Hepatocyte (in vitro differentiated cells): ENCODE results near the gene S100A6. TPM values are rescaled to one million over a fixed set of nuclear protein-coding genes. Genes with fewer than 3 reads are reported as not detected.

Experiments used
- DNase-seq: peaks from one replicate; pipeline ENCODE4 v3.0.0-alpha.2; 2016; ENCODE audit warnings: low spot score
- H2AFZ ChIP-seq: fragments of 200-600 bp; sonication (generic); 2 replicates; pipeline ENCODE4 v1.6.0; 2016; ENCODE audit warnings: antibody characterized with exemption, mild to moderate bottlenecking
- H3K27ac ChIP-seq: fragments of 200-600 bp; sonication (generic); 2 replicates; pipeline ENCODE4 v1.5.1; 2016; ENCODE audit warnings: mild to moderate bottlenecking
- H3K27me3 ChIP-seq: fragments of 200-600 bp; sonication (generic); 2 replicates; pipeline ENCODE4 v1.6.1; 2016
- H3K36me3 ChIP-seq: fragments of 200-600 bp; sonication (generic); replicated peaks from 2 replicates; pipeline ENCODE4 v1.5.1; 2016; ENCODE audit warnings: low read depth; ENCODE audit not compliant: insufficient read depth
- H3K4me1 ChIP-seq: fragments of 200-600 bp; sonication (generic); 2 replicates; pipeline ENCODE4 v1.5.1; 2016; ENCODE audit warnings: mild to moderate bottlenecking, moderate library complexity; ENCODE audit not compliant: insufficient read depth
- H3K4me2 ChIP-seq: fragments of 200-600 bp; sonication (generic); 2 replicates; pipeline ENCODE4 v1.6.0; 2016
- H3K4me3 ChIP-seq: fragments of 200-600 bp; sonication (generic); 2 replicates; pipeline ENCODE4 v1.5.1; 2016; ENCODE audit warnings: mild to moderate bottlenecking
- H3K79me2 ChIP-seq: fragments of 200-600 bp; sonication (generic); 2 replicates; pipeline ENCODE4 v1.6.0; 2017; ENCODE audit warnings: mild to moderate bottlenecking
- H3K9me2 ChIP-seq: fragments of 200-600 bp; sonication (generic); replicated peaks from 2 replicates; pipeline ENCODE4 v1.6.0; 2017; ENCODE audit warnings: mild to moderate bottlenecking; ENCODE audit not compliant: insufficient read depth
- H3K9me3 ChIP-seq: fragments of 200-600 bp; sonication (generic); 2 replicates; pipeline ENCODE4 v1.5.1; 2016; ENCODE audit warnings: low read depth, mild to moderate bottlenecking
- H4K20me1 ChIP-seq: fragments of 200-600 bp; sonication (generic); 2 replicates; pipeline ENCODE4 v1.6.0; 2016; ENCODE audit warnings: mild to moderate bottlenecking; ENCODE audit not compliant: insufficient read depth, poor library complexity, severe bottlenecking
- EZH2 ChIP-seq: fragments of 200-600 bp; sonication (generic); IDR thresholded peaks from 2 replicates; pipeline ENCODE4 v1.6.1; 2016; ENCODE audit warnings: antibody characterized with exemption, mild to moderate bottlenecking, borderline replicate concordance
- EZH2phosphoT487 ChIP-seq: fragments of 200-600 bp; sonication (generic); IDR thresholded peaks from one replicate; pipeline ENCODE4 v1.6.1; 2018; ENCODE audit warnings: antibody characterized with exemption, mild to moderate bottlenecking, low read depth, moderate library complexity; ENCODE audit not compliant: unreplicated experiment, severe bottlenecking
- WGBS: methylation state at CpG from one replicate; pipeline ENCODE4 v1.1.6; 2016; ENCODE audit warnings: low lambda C conversion rate; ENCODE audit errors: missing lambda C conversion rate; 5-methylcytosine and 5-hydroxymethylcytosine counted together
- polyA plus RNA-seq: library from polyadenylated mRNA; unstranded; fragments of >200 nt; fragmentation: Nextera tagmentation; extraction: Ambion mirVana; gene quantifications from 2 replicates; pipeline ENCODE4 v1.2.1, GENCODE V29; 2016
- total RNA-seq: library from RNA; depleted of rRNA; stranded (reverse); fragments of >200 nt; gene quantifications from 2 replicates; pipeline ENCODE4 v1.2.3, GENCODE V29; 2014
- TF ChIP-seq, protein P1 (sequence below): fragments of 200-600 bp; sonication (generic); IDR thresholded peaks from 2 replicates; pipeline ENCODE4 v1.5.1; 2016; ENCODE audit warnings: antibody characterized with exemption, mild to moderate bottlenecking; ENCODE audit not compliant: poor library complexity

S100A6 gene
- total and polyA plus RNA-seq, 2 experiments from 2014 or later, result 173 to 657 TPM

DNA sequence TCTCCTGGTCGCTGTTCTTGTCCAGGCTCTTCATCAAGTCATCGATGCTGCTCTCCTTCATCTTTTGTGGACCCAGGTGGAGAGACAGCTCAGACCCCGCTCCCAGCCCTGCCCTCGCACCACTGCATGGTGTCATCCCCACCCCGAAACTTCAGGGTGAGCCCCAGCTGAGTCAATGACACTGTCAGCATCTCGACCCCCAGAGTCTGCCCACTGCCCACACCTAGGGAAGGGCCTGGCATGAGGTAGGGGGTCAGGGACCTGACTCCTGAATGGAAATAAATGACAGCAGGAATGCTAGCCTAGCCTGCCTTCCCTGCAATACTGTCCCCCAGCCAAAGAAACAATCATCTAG, 1.6 kb upstream of the S100A6 start:
- Histone ChIP-seq H3K27ac (no peak overlapping the region), H2AFZ (no peak overlapping the region), H4K20me1 (no peaks in the 10 kb centered on the region), H3K36me3 (no peaks in the 10 kb centered on the region), H3K9me2 (no peaks in the 10 kb centered on the region), H3K4me2 (no peak overlapping the region), H3K4me3 (no peak overlapping the region), H3K79me2 (peaks cover 18% of the 10 kb centered on the region), H3K9me3 (no peaks in the 10 kb centered on the region), H3K27me3 (no peaks in the 10 kb centered on the region), H3K4me1 (peaks cover 35% of the 10 kb centered on the region)
- TF ChIP-seq, protein P1, sequence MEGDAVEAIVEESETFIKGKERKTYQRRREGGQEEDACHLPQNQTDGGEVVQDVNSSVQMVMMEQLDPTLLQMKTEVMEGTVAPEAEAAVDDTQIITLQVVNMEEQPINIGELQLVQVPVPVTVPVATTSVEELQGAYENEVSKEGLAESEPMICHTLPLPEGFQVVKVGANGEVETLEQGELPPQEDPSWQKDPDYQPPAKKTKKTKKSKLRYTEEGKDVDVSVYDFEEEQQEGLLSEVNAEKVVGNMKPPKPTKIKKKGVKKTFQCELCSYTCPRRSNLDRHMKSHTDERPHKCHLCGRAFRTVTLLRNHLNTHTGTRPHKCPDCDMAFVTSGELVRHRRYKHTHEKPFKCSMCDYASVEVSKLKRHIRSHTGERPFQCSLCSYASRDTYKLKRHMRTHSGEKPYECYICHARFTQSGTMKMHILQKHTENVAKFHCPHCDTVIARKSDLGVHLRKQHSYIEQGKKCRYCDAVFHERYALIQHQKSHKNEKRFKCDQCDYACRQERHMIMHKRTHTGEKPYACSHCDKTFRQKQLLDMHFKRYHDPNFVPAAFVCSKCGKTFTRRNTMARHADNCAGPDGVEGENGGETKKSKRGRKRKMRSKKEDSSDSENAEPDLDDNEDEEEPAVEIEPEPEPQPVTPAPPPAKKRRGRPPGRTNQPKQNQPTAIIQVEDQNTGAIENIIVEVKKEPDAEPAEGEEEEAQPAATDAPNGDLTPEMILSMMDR, result no peak
- TF ChIP-seq EZH2 (no peak), EZH2phosphoT487 (no peak)
- no peak for DNase-seq
- WGBS, result 100% methylated on average over 6 of the region's 6 CpGs

DNA sequence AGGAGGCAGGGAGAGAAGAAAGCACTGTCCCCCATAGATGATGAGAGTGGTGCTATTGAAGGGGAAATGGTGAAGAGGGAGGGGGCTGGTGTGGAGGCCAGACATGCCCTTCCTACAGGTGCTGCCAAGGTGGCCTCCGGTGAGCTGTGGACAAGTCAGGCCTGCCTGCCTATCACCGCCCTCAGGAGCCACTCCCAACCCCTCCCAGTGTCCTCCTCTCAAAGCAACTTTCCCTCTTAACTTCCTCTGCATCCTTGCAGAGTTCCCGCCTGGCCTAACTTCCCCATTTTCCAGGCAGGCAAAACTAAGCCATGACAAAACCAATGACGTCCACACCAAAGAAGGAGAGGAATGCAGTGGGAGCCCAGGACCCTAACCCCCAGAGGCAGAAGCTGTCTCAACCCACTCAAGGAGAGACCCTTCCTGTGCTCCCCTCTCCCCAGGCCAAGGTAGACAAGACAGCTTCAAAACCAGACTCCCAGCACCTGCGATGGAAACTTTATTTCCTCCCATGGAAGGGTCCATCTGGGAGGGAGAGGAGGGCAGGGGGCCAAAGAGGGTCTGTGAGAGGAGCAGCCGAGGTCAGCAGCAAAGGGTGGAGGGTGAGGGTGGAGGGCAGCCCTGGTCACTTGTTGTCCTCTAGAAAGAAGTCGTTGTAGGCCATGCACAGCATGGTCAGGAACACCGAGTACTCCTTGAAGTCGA, 1.0 kb upstream of the S100A6 start:
- Histone ChIP-seq H2AFZ (no peak overlapping the region), H3K4me1 (peaks cover 41% of the 10 kb centered on the region), H4K20me1 (no peaks in the 10 kb centered on the region), H3K36me3 (no peaks in the 10 kb centered on the region), H3K79me2 (peaks cover 18% of the 10 kb centered on the region), H3K27me3 (no peaks in the 10 kb centered on the region), H3K4me3 (no peak overlapping the region), H3K9me2 (no peaks in the 10 kb centered on the region), H3K4me2 (peak overlapping the region; percentile 87), H3K9me3 (no peaks in the 10 kb centered on the region), H3K27ac (peak overlapping the region; percentile 94)
- DNase-seq, result no peak
- WGBS, result 86% methylated on average over 9 of the region's 9 CpGs
- no peak for TF ChIP-seq EZH2
- TF ChIP-seq, protein P1, result no peak
- no peak for TF ChIP-seq EZH2phosphoT487

DNA sequence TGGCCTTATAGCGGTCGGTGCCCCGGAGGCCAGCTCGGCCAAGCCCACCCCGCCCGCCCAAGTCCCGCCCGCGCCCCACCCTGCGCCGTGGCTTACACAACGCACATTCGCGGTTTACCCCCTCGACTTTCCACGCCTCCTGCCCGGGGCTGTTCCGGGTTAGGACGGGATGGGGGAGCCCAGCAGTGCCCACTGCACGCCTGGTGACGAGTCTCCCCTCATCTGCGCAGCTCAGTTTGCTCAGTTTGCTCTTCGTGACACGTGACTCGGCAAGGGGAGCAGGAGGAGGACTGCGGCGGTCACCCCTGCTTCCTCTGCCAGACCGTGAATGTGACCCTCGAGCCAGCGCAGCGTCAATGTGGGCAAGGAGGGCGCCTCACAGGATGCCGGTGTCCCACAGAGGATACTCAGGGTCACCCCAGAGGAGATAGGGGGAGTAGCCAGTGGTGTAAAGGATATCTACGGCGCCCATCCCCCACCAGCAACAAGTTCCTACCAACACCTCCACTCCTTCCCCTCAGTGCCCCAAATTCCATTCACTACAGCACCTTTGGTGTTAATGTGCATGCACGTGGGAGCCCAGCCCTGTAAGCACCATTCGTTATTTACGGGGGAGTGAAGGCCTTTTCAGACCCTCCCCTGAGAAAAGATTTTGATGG, 350 bp upstream of the S100A6 start:
- TF ChIP-seq, protein P1, result no peak
- no peak for TF ChIP-seq EZH2phosphoT487
- no peak for TF ChIP-seq EZH2
- DNase-seq, result peak; percentile 84
- peak overlapping the region; percentile 87 for H3K4me2 ChIP-seq
- H3K9me2 ChIP-seq, result no peaks in the 10 kb centered on the region
- peak overlapping the region; percentile 42 for H3K4me3 ChIP-seq
- H3K79me2 ChIP-seq, result peaks cover 18% of the 10 kb centered on the region
- H2AFZ ChIP-seq, result peak overlapping the region; percentile 37
- H3K9me3 ChIP-seq, result no peaks in the 10 kb centered on the region
- H3K27ac ChIP-seq, result peak overlapping the region; percentile 94
- H4K20me1 ChIP-seq, result no peaks in the 10 kb centered on the region
- no peaks in the 10 kb centered on the region for H3K27me3 ChIP-seq
- H3K36me3 ChIP-seq, result no peaks in the 10 kb centered on the region
- 47% methylated on average over 29 of the region's 38 CpGs for WGBS
- peaks cover 43% of the 10 kb centered on the region for H3K4me1 ChIP-seq
